B cell (primary cell): Measurements from ENCODE around the gene VWA3A. TPM values are rescaled to one million over a fixed set of nuclear protein-coding genes. Genes with fewer than 3 reads are reported as not detected.

ENCODE experiments used
- ATAC-seq: fragments of 200-7000 bp; cut with Tn5 transposase; one replicate; pipeline ENCODE4 v1.10.0; 2021; ENCODE audit warnings: low read depth, mild to moderate bottlenecking, moderate number of reproducible peaks, moderate library complexity
- CTCF ChIA-PET: fragments of 350-600 bp; sonication (Branson Sonifier 250); formaldehyde crosslinking; loops from one replicate; lab custom pipeline; 2021; ENCODE audit warnings: antibody characterized with exemption, inconsistent platforms; lab: Charles Lee
- POLR2A ChIA-PET: fragments of 350-600 bp; sonication (Branson Sonifier 250); formaldehyde crosslinking; loops from one replicate; lab custom pipeline; 2021; ENCODE audit warnings: antibody characterized with exemption; lab: Charles Lee
- DNase-seq: peaks from one replicate; pipeline ENCODE4 v3.0.0; 2013
- H2AFZ ChIP-seq: 2 replicates; pipeline ENCODE4 v1.6.1; 2012; ENCODE audit warnings: mild to moderate bottlenecking, low read depth, low read length; ENCODE audit not compliant: insufficient read depth, poor library complexity, severe bottlenecking
- H3K27ac ChIP-seq, 2 donors: 1 replicate in 1 of 2; 2 replicates in 1 of 2; pipeline ENCODE4 v1.5.1; 2012 to 2013; ENCODE audit warnings: low read length in 2 of 2, mild to moderate bottlenecking in 2 of 2, moderate library complexity in 1 of 2
- H3K27me3 ChIP-seq, 4 experiments: fragments of 200-600 bp in 1 of 4; sonication (generic) in 1 of 4; replicated peaks in 1 of 4; 1 replicate in 2 of 4; 2 replicates in 2 of 4; pipeline versions ENCODE4 v1.6.1 to v1.7.0; 2013 to 2016; ENCODE audit warnings: low read length in 3 of 4, mild to moderate bottlenecking in 2 of 4, mixed read lengths in 1 of 4, moderate library complexity in 1 of 4; ENCODE audit not compliant: insufficient read depth in 4 of 4, control insufficient read depth in 3 of 4; ENCODE audit errors: control extremely low read depth in 1 of 4
- H3K36me3 ChIP-seq, 2 experiments: replicated peaks in 1 of 2; 1 replicate in 1 of 2; 2 replicates in 1 of 2; pipeline versions ENCODE4 v1.6.1 to v1.7.1; 2013; ENCODE audit warnings: low read length in 1 of 2; ENCODE audit not compliant: insufficient read depth in 2 of 2, control insufficient read depth in 1 of 2; ENCODE audit errors: control extremely low read depth in 1 of 2, extremely low read depth in 1 of 2
- H3K4me1 ChIP-seq, 2 donors: fragments of 200-600 bp in 1 of 2; sonication (generic) in 1 of 2; 1 replicate in 1 of 2; 2 replicates in 1 of 2; pipeline versions ENCODE4 v1.5.1 to v1.6.1; 2013 to 2017; ENCODE audit warnings: low read length in 2 of 2; ENCODE audit not compliant: control insufficient read depth in 2 of 2, insufficient read depth in 2 of 2
- H3K4me2 ChIP-seq: replicated peaks from 2 replicates; pipeline ENCODE3; 2012; ENCODE audit warnings: mild to moderate bottlenecking, low read depth, low read length; ENCODE audit not compliant: poor library complexity, severe bottlenecking
- H3K4me3 ChIP-seq, 5 experiments: fragments of 200-600 bp in 1 of 5; sonication (generic) in 1 of 5; 1 replicate in 3 of 5; 2 replicates in 2 of 5; pipeline versions ENCODE4 v1.5.1 to v1.7.0; 2011 to 2016; ENCODE audit warnings: low read length in 4 of 5, mild to moderate bottlenecking in 4 of 5, low read depth in 2 of 5, control low read depth in 1 of 5, moderate library complexity in 1 of 5; ENCODE audit not compliant: insufficient read depth in 1 of 5; ENCODE audit errors: control extremely low read depth in 1 of 5, extremely low read depth in 1 of 5
- H3K79me2 ChIP-seq: fragments of 200-600 bp; sonication (generic); one replicate; pipeline ENCODE4 v1.6.0; 2016; ENCODE audit warnings: low read length; ENCODE audit not compliant: control insufficient read depth, insufficient read depth
- H3K9ac ChIP-seq: fragments of 200-600 bp; sonication (generic); 2 replicates; pipeline ENCODE4 v1.6.1; 2017; ENCODE audit warnings: mild to moderate bottlenecking, low read length, moderate library complexity
- H3K9me3 ChIP-seq, 3 donors: one replicate each; pipeline versions ENCODE4 v1.6.1 to v1.7.1; 2013; ENCODE audit warnings: low read length in 2 of 3; ENCODE audit not compliant: control insufficient read depth in 2 of 3, insufficient read depth in 1 of 3; ENCODE audit errors: control extremely low read depth in 1 of 3
- H4K20me1 ChIP-seq: 2 replicates; pipeline ENCODE4 v1.6.0; 2012; ENCODE audit warnings: mild to moderate bottlenecking, low read length; ENCODE audit not compliant: insufficient read depth, control insufficient read depth, poor library complexity, severe bottlenecking
- H3K27ac Mint-ChIP-seq: one replicate; pipeline ENCODE4 v1.8.0; 2021; ENCODE audit warnings: mixed read lengths
- H3K27me3 Mint-ChIP-seq: one replicate; pipeline ENCODE4 v1.8.0; 2021; ENCODE audit warnings: mixed read lengths
- H3K4me1 Mint-ChIP-seq: one replicate; pipeline ENCODE4 v1.8.0; 2021; ENCODE audit warnings: mixed read lengths
- H3K4me3 Mint-ChIP-seq: one replicate; pipeline ENCODE4 v1.8.0; 2021; ENCODE audit warnings: mixed read lengths
- H3K9me3 Mint-ChIP-seq: one replicate; pipeline ENCODE4 v1.8.0; 2022; ENCODE audit warnings: mixed read lengths; ENCODE audit not compliant: insufficient read depth
- CTCF ChIP-seq: fragments of 200-600 bp; IDR thresholded peaks from one replicate; pipeline ENCODE4 v1.8.0; 2022; ENCODE audit warnings: antibody characterized with exemption, mild to moderate bottlenecking
- EZH2 ChIP-seq: IDR thresholded peaks from 2 replicates; pipeline ENCODE4 v1.6.1; 2012; ENCODE audit warnings: borderline replicate concordance, low read depth, mild to moderate bottlenecking, moderate library complexity, low read length; ENCODE audit not compliant: insufficient read depth, poor library complexity, severe bottlenecking
- WGBS: methylation state at CpG from one replicate; pipeline ENCODE4 v1.1.5; 2013; ENCODE audit warnings: missing lambda C conversion rate; ENCODE audit not compliant: insufficient coverage; 5-methylcytosine and 5-hydroxymethylcytosine counted together
- intact Hi-C: fragments of 100-400 bp; cut with micrococcal nuclease; formaldehyde crosslinking; loops from one replicate; pipeline ENCODE4 v1.10.0; 2022
- polyA plus RNA-seq: library from polyadenylated mRNA; depleted of rRNA; stranded (reverse); fragments of >200 nt; gene quantifications from 2 replicates; pipeline ENCODE4 v1.2.3, GENCODE V29; 2012
- total RNA-seq, 2 donors: library from RNA; stranded (reverse); fragments of 120-200 nt in 1 of 2; gene quantifications; 1 replicate in 1 of 2; 2 replicates in 1 of 2; pipeline versions ENCODE4 v1.2.3 to v1.2.4, GENCODE V29; 2013 to 2022

VWA3A gene
- total and polyA plus RNA-seq, 2 donors (not counting 1 experiment from before 2014, with no cell fraction given), result 0.28 to 0.47 TPM

- peaks cover 4% of the 10 kb centered on the region for H4K20me1 ChIP-seq
- ChIA-PET POLR2A (interaction anchor here (0.7 to 1.7 kb wide), 6 partner anchors 9 to 951 kb away, joined by 3 to 28 read pairs (median 4); no protein-coding TSS in a partner anchor), CTCF (interaction anchor here (0.8 to 9.7 kb wide), 7 partner anchors 10 to 94 kb away, joined by 3 to 89 read pairs (median 18); partner anchors contain the start of gene POLR3E)
- H3K27ac ChIP-seq, result peak overlapping the region; percentile 60 to 86
- TF ChIP-seq EZH2 (no peak), CTCF (no peak)
- WGBS, result 8% methylated on average over 7 of the region's 11 CpGs
- H3K4me3 ChIP-seq, result peak overlapping the region in 4 of 5 experiments; percentile 25 to 82 (median 74)
- no peak for DNase-seq
- H3K4me1 Mint-ChIP-seq, result peaks cover 21% of the 10 kb centered on the region
- peak overlapping the region; percentile 99 for H3K4me2 ChIP-seq
- H3K4me3 Mint-ChIP-seq, result peak overlapping the region; percentile 88
- peak overlapping the region; percentile 88 for H3K9ac ChIP-seq
- H3K9me3 Mint-ChIP-seq, result peaks cover 1% of the 10 kb centered on the region
- H3K9me3 ChIP-seq, result peaks cover 0 to 5% (median 0%) of the 10 kb centered on the region in 3 donors
- no peaks in the 10 kb centered on the region for H3K27me3 Mint-ChIP-seq
- ATAC-seq, result no peak
- H3K36me3 ChIP-seq, result no peaks in the 10 kb centered on the region
- peaks cover 10 to 23% of the 10 kb centered on the region in 2 donors for H3K4me1 ChIP-seq
- H2AFZ ChIP-seq, result peak overlapping the region; percentile 84
- intact Hi-C loops, result loop anchor here (1.0 to 2.0 kb wide), 5 partner anchors 9 to 92 kb away; partner anchors contain the start of gene POLR3E
- H3K79me2 ChIP-seq, result peaks cover 41% of the 10 kb centered on the region
- no peaks in the 10 kb centered on the region for H3K27me3 ChIP-seq
- peak overlapping the region; percentile 68 for H3K27ac Mint-ChIP-seq
Observed at GRCh38 chr16:22205577-22206012, 113.3 kb downstream of the VWA3A start.
